ENCODE data around the gene SLC7A14.

GRCh38 chr3:170532573-170532972 is 53.3 kb downstream of the SLC7A14 start:
- TF ChIP-seq CTCF (IDR thresholded peaks at IDR 0.05; ENCODE audit: low read depth, low read length) (no peak), POLR2A (IDR thresholded peaks at IDR 0.05; ENCODE audit: extremely low read depth, insufficient read length) (no peak)
- TF ChIP-seq, protein P1, sequence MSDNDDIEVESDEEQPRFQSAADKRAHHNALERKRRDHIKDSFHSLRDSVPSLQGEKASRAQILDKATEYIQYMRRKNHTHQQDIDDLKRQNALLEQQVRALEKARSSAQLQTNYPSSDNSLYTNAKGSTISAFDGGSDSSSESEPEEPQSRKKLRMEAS (IDR thresholded peaks at IDR 0.05; ENCODE audit: low read depth, low read length): no peak

All from NB4 (cell line).